Stomach smooth muscle (tissue), 2 donors: ENCODE results near the gene TAGLN3.

ENCODE experiments used
- H3K27ac ChIP-seq: one replicate; pipeline ENCODE4 v1.7.0; 2013; ENCODE audit warnings: mild to moderate bottlenecking, low read length, inconsistent platforms
- H3K27me3 ChIP-seq, 2 donors: one replicate each; pipeline ENCODE4 v1.7.0; 2013; ENCODE audit warnings: low read length in 2 of 2; ENCODE audit not compliant: insufficient read depth in 2 of 2, control insufficient read depth in 1 of 2
- H3K36me3 ChIP-seq, 2 donors: one replicate each; pipeline ENCODE4 v1.7.0; 2013; ENCODE audit warnings: low read length in 2 of 2; ENCODE audit not compliant: control insufficient read depth in 2 of 2, insufficient read depth in 2 of 2
- H3K4me1 ChIP-seq: one replicate; pipeline ENCODE4 v1.7.0; 2013; ENCODE audit warnings: low read length; ENCODE audit not compliant: control insufficient read depth, insufficient read depth
- H3K4me3 ChIP-seq, 2 donors: one replicate each; pipeline ENCODE4 v1.7.0; 2013; ENCODE audit warnings: low read length in 2 of 2
- H3K9ac ChIP-seq, 2 donors: one replicate each; pipeline ENCODE4 v1.7.0; 2013; ENCODE audit warnings: low read length in 2 of 2, mild to moderate bottlenecking in 1 of 2
- H3K9me3 ChIP-seq, 2 donors: one replicate each; pipeline ENCODE4 v1.7.0; 2013; ENCODE audit warnings: low read length in 2 of 2; ENCODE audit not compliant: control insufficient read depth in 2 of 2
- donor health status: healthy.
- donor health status: Pancreatic carcinoma.

TAGLN3 gene

GRCh38 chr3:111963424-111963823 lies 35.3 kb upstream of the TAGLN3 start:
- H3K9me3 ChIP-seq: no peaks in the 10 kb centered on the region
- H3K27ac ChIP-seq: no peak overlapping the region
- H3K27me3 ChIP-seq: no peaks in the 10 kb centered on the region
- peaks cover 4% of the 10 kb centered on the region for H3K4me1 ChIP-seq
- no peak overlapping the region for H3K4me3 ChIP-seq
- peaks cover 0 to 21% of the 10 kb centered on the region in 2 donors for H3K36me3 ChIP-seq
- no peak overlapping the region for H3K9ac ChIP-seq

GRCh38 chr3:111965484-111965883 lies 33.2 kb upstream of the TAGLN3 start:
- no peak overlapping the region for H3K9ac ChIP-seq
- peaks cover 4% of the 10 kb centered on the region for H3K4me1 ChIP-seq
- H3K4me3 ChIP-seq: no peak overlapping the region
- H3K27ac ChIP-seq: no peak overlapping the region
- H3K9me3 ChIP-seq: no peaks in the 10 kb centered on the region
- H3K27me3 ChIP-seq: no peaks in the 10 kb centered on the region
- H3K36me3 ChIP-seq: peaks cover 5 to 20% of the 10 kb centered on the region in 2 donors

GRCh38 chr3:111967068-111967467 lies 31.7 kb upstream of the TAGLN3 start:
- no peaks in the 10 kb centered on the region for H3K27me3 ChIP-seq
- no peak overlapping the region for H3K4me3 ChIP-seq
- H3K4me1 ChIP-seq: peaks cover 8% of the 10 kb centered on the region
- no peak overlapping the region for H3K27ac ChIP-seq
- H3K9me3 ChIP-seq: no peaks in the 10 kb centered on the region
- H3K36me3 ChIP-seq: peaks cover 5 to 20% of the 10 kb centered on the region in 2 donors
- no peak overlapping the region for H3K9ac ChIP-seq

- Histone ChIP-seq H3K27ac (no peak overlapping the region), H3K4me3 (no peak overlapping the region), H3K27me3 (no peaks in the 10 kb centered on the region), H3K4me1 (peaks cover 8% of the 10 kb centered on the region), H3K9ac (no peak overlapping the region), H3K9me3 (no peaks in the 10 kb centered on the region), H3K36me3 (peaks cover 5 to 19% of the 10 kb centered on the region in 2 donors)
These were observed 31.0 kb upstream of the TAGLN3 start for GRCh38 chr3:111967651-111968274.

GRCh38 chr3:111968319-111969054 lies 30.2 kb upstream of the TAGLN3 start:
- Histone ChIP-seq H3K4me1 (peaks cover 8% of the 10 kb centered on the region), H3K4me3 (no peak overlapping the region), H3K9ac (no peak overlapping the region), H3K9me3 (no peaks in the 10 kb centered on the region), H3K27me3 (no peaks in the 10 kb centered on the region), H3K27ac (no peak overlapping the region), H3K36me3 (peaks cover 5 to 20% of the 10 kb centered on the region in 2 donors)

GRCh38 chr3:111970376-111970775 lies 28.3 kb upstream of the TAGLN3 start:
- Histone ChIP-seq H3K9ac (no peak overlapping the region), H3K36me3 (peaks cover 5 to 18% of the 10 kb centered on the region in 2 donors), H3K27me3 (no peaks in the 10 kb centered on the region), H3K4me3 (no peak overlapping the region), H3K4me1 (peaks cover 8% of the 10 kb centered on the region), H3K9me3 (no peaks in the 10 kb centered on the region), H3K27ac (no peak overlapping the region)

- peaks cover 5 to 18% of the 10 kb centered on the region in 2 donors for H3K36me3 ChIP-seq
- H3K27me3 ChIP-seq: no peaks in the 10 kb centered on the region
- no peaks in the 10 kb centered on the region for H3K9me3 ChIP-seq
- H3K27ac ChIP-seq: no peak overlapping the region
- H3K4me1 ChIP-seq: peaks cover 8% of the 10 kb centered on the region
- H3K4me3 ChIP-seq: no peak overlapping the region
- H3K9ac ChIP-seq: no peak overlapping the region
These were observed 27.1 kb upstream of the TAGLN3 start for GRCh38 chr3:111971533-111972130.

- Histone ChIP-seq H3K27ac (no peak overlapping the region), H3K9me3 (no peaks in the 10 kb centered on the region), H3K27me3 (no peaks in the 10 kb centered on the region), H3K4me3 (no peak overlapping the region), H3K36me3 (peaks cover 5 to 18% of the 10 kb centered on the region in 2 donors), H3K9ac (no peak overlapping the region), H3K4me1 (peaks cover 3% of the 10 kb centered on the region)
These were observed 25.8 kb upstream of the TAGLN3 start for GRCh38 chr3:111972891-111973290.

GRCh38 chr3:111975131-111975530 lies 23.6 kb upstream of the TAGLN3 start:
- peaks cover 0 to 10% of the 10 kb centered on the region in 2 donors for H3K36me3 ChIP-seq
- no peaks in the 10 kb centered on the region for H3K27me3 ChIP-seq

GRCh38 chr3:111976254-111976653 lies 22.5 kb upstream of the TAGLN3 start:
- Histone ChIP-seq H3K27ac (no peak overlapping the region), H3K36me3 (peaks cover 0 to 10% of the 10 kb centered on the region in 2 donors), H3K27me3 (no peaks in the 10 kb centered on the region), H3K9me3 (no peaks in the 10 kb centered on the region), H3K9ac (no peak overlapping the region), H3K4me3 (no peak overlapping the region), H3K4me1 (peaks cover 8% of the 10 kb centered on the region)

More at GRCh38 chr3:111975131-111975530, 23.6 kb upstream of the TAGLN3 start:
- Histone ChIP-seq H3K27ac (no peak overlapping the region), H3K9ac (no peak overlapping the region), H3K4me3 (no peak overlapping the region), H3K9me3 (no peaks in the 10 kb centered on the region), H3K4me1 (peaks cover 6% of the 10 kb centered on the region)
